Activated CD4-positive, CD25-positive, alpha-beta regulatory T cell treated with anti-CD3 and anti-CD28 coated beads, Interleukin-2, amount 50 U/mL, for 16 hours (primary cell): Measurements from ENCODE around the gene RPL29.

Source experiments
- DNase-seq: peaks from one replicate; pipeline ENCODE4 v3.0.0-alpha.2; 2020; ENCODE audit warnings: low read depth, low spot score

The RPL29 gene

GRCh38 chr3:51947215-51947900, 48.3 kb downstream of the RPL29 start:
- no peak for DNase-seq

DNA sequence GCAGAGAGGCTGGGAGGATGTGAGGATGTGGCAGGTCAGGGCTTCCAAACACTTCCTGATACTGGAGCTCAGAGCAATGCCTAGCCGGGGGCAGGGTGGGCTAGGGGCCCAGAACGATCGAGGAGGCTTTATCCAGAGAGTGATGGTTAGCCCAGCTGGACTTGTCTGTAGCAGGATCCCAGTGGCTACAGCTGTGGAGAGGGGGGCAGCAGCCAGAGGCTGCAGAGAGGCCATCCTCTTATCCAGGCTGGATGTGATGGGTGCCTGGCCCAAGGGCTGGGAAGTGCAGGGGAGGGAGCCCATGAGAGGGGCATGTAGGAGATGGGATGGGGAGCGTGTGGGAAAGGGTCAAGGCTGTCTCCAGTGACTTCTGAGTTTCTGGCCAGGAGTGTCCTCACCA, 48.9 kb downstream of the RPL29 start:
- DNase-seq = no peak

DNA sequence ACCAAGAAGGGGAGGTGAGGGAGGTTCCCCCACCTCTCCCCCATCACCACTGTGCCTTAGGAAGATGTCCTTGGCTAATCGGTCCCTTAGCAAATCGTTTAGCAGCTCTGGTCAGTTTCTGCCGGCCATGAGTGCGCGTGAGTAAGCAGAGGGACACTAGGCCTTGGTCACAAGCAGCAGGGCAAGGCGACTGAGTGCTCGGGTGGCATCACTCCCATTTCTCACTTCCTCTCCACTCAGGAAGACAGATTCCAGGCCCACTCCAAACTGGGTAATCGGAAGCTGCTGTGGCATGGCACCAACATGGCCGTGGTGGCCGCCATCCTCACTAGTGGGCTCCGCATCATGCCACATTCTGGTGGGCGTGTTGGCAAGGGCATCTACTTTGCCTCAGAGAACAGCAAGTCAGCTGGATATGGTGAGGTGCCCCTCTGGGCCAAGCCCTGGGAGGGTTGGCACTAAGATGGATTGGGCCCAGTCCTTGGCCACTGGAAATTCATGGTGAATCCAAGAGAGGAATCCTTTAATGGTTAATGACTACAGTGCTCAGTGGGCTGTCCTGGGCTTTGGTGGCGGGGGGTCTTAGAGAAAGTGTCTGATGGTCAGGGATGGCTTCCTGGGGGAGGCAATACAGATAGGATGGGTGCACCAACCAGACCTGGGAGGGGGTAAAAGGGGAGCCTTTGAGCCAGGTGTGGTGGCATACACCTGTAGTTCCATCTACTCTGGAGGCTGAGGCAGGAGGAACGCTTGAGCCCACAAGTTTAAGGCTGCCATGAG, 49.6 kb downstream of the RPL29 start:
- no peak for DNase-seq

DNA sequence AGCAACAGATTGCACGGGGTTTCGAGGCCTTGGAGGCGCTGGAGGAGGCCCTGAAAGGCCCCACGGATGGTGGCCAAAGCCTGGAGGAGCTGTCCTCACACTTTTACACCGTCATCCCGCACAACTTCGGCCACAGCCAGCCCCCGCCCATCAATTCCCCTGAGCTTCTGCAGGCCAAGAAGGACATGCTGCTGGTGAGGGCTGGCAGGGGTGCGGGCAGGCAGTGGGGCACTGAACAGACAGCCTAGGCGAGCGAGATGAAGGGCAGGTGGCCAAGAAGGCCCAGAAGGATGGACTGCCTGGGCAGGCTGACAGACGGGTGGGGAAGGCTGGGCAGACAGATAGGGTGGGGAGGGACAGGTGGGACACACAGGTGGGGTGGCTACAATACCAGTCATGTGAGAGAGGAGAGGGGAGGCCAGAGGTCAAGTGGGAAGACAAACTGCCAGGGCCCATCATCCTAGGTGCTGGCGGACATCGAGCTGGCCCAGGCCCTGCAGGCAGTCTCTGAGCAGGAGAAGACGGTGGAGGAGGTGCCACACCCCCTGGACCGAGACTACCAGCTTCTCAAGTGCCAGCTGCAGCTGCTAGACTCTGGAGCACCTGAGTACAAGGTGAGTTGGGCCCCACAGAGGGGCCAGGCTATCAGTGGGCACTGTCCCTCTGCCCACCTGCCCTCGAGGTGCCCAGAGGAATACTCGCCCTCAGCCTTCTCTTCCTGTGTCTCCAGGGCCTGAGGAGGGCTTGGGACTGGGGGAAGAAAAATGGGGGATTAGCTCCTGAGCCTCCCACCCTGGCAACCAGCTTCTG, 50.5 kb downstream of the RPL29 start:
- no peak for DNase-seq

DNA sequence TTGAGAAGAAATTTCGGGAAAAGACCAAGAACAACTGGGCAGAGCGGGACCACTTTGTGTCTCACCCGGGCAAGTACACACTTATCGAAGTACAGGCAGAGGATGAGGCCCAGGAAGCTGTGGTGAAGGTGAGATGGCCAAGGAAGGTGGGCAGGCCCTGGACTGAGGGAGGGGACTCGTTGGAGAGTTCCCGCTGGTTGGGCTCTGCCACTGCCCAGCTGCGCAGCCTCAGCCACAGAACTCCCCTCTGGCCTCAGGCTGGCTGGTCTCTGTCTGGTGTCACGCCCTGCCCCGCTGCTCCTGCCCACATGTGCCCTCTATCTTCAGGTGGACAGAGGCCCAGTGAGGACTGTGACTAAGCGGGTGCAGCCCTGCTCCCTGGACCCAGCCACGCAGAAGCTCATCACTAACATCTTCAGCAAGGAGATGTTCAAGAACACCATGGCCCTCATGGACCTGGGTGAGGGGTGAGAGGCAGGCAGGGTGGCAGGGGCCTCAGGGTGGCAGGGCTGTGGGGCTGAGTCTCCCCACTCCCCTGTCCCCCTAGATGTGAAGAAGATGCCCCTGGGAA, 51.2 kb downstream of the RPL29 start:
- no peak for DNase-seq
